IMR-90 (cell line): Measurements from ENCODE around the gene UGT1A3. TPM values are rescaled to one million over a fixed set of nuclear protein-coding genes. Genes with fewer than 3 reads are reported as not detected.

Source experiments
- ATAC-seq: fragments of 200-7000 bp; cut with Tn5 transposase; 2 replicates; pipeline ENCODE4 v1.9.1; 2020; ENCODE audit warnings: low read depth, mild to moderate bottlenecking, moderate library complexity
- BruUV-seq: library from RNA; stranded (reverse); fragments of 400-500 nt; replicated peaks from 2 replicates; lab custom pipeline; 2021; lab: Mats Ljungman, UMichigan
- CTCF ChIA-PET: fragments of 300-600 bp; formaldehyde crosslinking; extraction: SDS; loops from one replicate; lab custom pipeline; 2021; ENCODE audit warnings: antibody characterized with exemption; lab: Yijun Ruan, JAX
- POLR2A ChIA-PET: fragments of 300-600 bp; sonication (Branson Sonifier 250); formaldehyde crosslinking; loops from one replicate; lab custom pipeline; 2022; ENCODE audit warnings: antibody characterized with exemption; ENCODE audit not compliant: unreplicated experiment; lab: Charles Lee
- DNase-seq: peaks from one replicate; pipeline ENCODE4 v3.0.0; 2013
- H2AFZ ChIP-seq: replicated peaks from 2 replicates; pipeline ENCODE3; 2013; ENCODE audit warnings: low read length, mild to moderate bottlenecking; ENCODE audit not compliant: poor library complexity
- H2AK5ac ChIP-seq: 2 replicates; pipeline ENCODE4 v1.6.1; 2013; ENCODE audit warnings: low read depth, low read length, inconsistent platforms
- H2AK9ac ChIP-seq: replicated peaks from 2 replicates; pipeline ENCODE3; 2013; ENCODE audit warnings: mild to moderate bottlenecking, low read depth, low read length, moderate library complexity; ENCODE audit not compliant: poor library complexity
- H2BK120ac ChIP-seq: 2 replicates; pipeline ENCODE4 v1.6.1; 2013; ENCODE audit warnings: low read depth, low read length, inconsistent platforms
- H2BK15ac ChIP-seq: 3 replicates; pipeline ENCODE4 v1.6.1; 2013; ENCODE audit warnings: low read depth, low read length, inconsistent platforms
- H2BK20ac ChIP-seq: 2 replicates; pipeline ENCODE4 v1.6.1; 2013; ENCODE audit warnings: low read depth, mild to moderate bottlenecking, inconsistent platforms, low read length, moderate library complexity
- H2BK5ac ChIP-seq: 2 replicates; pipeline ENCODE4 v1.6.1; 2013; ENCODE audit warnings: mild to moderate bottlenecking, low read depth, low read length, inconsistent platforms; ENCODE audit not compliant: poor library complexity, severe bottlenecking
- H3K14ac ChIP-seq: replicated peaks from 2 replicates; pipeline ENCODE4 v1.6.1; 2013; ENCODE audit warnings: low read depth, low read length, inconsistent platforms
- H3K18ac ChIP-seq: 2 replicates; pipeline ENCODE4 v1.6.1; 2013; ENCODE audit warnings: low read depth, low read length, control low read depth
- H3K23ac ChIP-seq: 2 replicates; pipeline ENCODE4 v1.6.1; 2013; ENCODE audit warnings: low read depth, low read length, inconsistent platforms
- H3K27ac ChIP-seq: 2 replicates; pipeline ENCODE4 v1.5.1; 2013; ENCODE audit warnings: mild to moderate bottlenecking, control low read depth, low read length; ENCODE audit not compliant: insufficient read depth
- H3K27me3 ChIP-seq: 2 replicates; pipeline ENCODE4 v1.6.1; 2013; ENCODE audit warnings: low read length; ENCODE audit not compliant: control insufficient read depth, insufficient read depth
- H3K36me3 ChIP-seq: 2 replicates; pipeline ENCODE4 v1.6.1; 2013; ENCODE audit warnings: low read length, mixed read lengths; ENCODE audit not compliant: control insufficient read depth, insufficient read depth
- H3K4ac ChIP-seq: 2 replicates; pipeline ENCODE4 v1.6.1; 2013; ENCODE audit warnings: low read depth, low read length, inconsistent platforms
- H3K4me1 ChIP-seq: 2 replicates; pipeline ENCODE4 v1.6.1; 2013; ENCODE audit warnings: low read length, mixed read lengths; ENCODE audit not compliant: control insufficient read depth, insufficient read depth
- H3K4me2 ChIP-seq: 2 replicates; pipeline ENCODE4 v1.6.1; 2013; ENCODE audit warnings: low read depth, mild to moderate bottlenecking, control low read depth, low read length, moderate library complexity
- H3K4me3 ChIP-seq: 2 replicates; pipeline ENCODE4 v1.5.1; 2013; ENCODE audit warnings: low read depth, mild to moderate bottlenecking, control low read depth, low read length, moderate library complexity; ENCODE audit not compliant: insufficient read depth
- H3K56ac ChIP-seq: 2 replicates; pipeline ENCODE4 v1.6.1; 2013; ENCODE audit warnings: low read length, inconsistent platforms; ENCODE audit not compliant: insufficient read depth; ENCODE audit errors: extremely low read depth
- H3K79me1 ChIP-seq, 2 experiments: 2 replicates each; pipeline ENCODE4 v1.6.1; 2013; ENCODE audit warnings: low read length in 2 of 2, inconsistent platforms in 1 of 2, low read depth in 1 of 2
- H3K9ac ChIP-seq: 2 replicates; pipeline ENCODE4 v1.6.1; 2013; ENCODE audit warnings: low read depth, low read length, control low read depth
- H3K9me1 ChIP-seq: 2 replicates; pipeline ENCODE4 v1.6.1; 2013; ENCODE audit warnings: low read length, inconsistent platforms; ENCODE audit not compliant: insufficient read depth
- H3K9me3 ChIP-seq: 2 replicates; pipeline ENCODE4 v1.6.1; 2013; ENCODE audit warnings: low read length; ENCODE audit not compliant: control insufficient read depth, insufficient read depth
- H4K20me1 ChIP-seq: 2 replicates; pipeline ENCODE4 v1.6.1; 2013; ENCODE audit warnings: low read length, inconsistent platforms; ENCODE audit not compliant: insufficient read depth
- H4K5ac ChIP-seq: 2 replicates; pipeline ENCODE4 v1.6.1; 2013; ENCODE audit warnings: mild to moderate bottlenecking, low read depth, low read length, control low read depth
- H4K8ac ChIP-seq, 2 experiments: 2 replicates each; pipeline ENCODE4 v1.6.1; 2013; ENCODE audit warnings: low read depth in 2 of 2, low read length in 2 of 2, control low read depth in 1 of 2, inconsistent platforms in 1 of 2
- H4K91ac ChIP-seq: 2 replicates; pipeline ENCODE4 v1.6.1; 2013; ENCODE audit warnings: low read depth, low read length, inconsistent platforms; ENCODE audit not compliant: insufficient read depth
- BHLHE40 ChIP-seq: fragments of 150-350 bp; IDR thresholded peaks from 2 replicates; pipeline ENCODE4 v1.6.1; 2016; ENCODE audit warnings: mild to moderate bottlenecking, low read depth, low read length
- CEBPB ChIP-seq: IDR thresholded peaks from 2 replicates; pipeline ENCODE4 v1.6.1; 2012; ENCODE audit warnings: low read depth, low read length, improper control_type of control experiment
- CHD1 ChIP-seq: IDR thresholded peaks from 2 replicates; pipeline ENCODE4 v1.6.1; 2012; ENCODE audit warnings: low read depth, low read length, improper control_type of control experiment
- CTCF ChIP-seq: conservative IDR thresholded peaks from 2 replicates; pipeline ENCODE4 v1.5.1; 2012; ENCODE audit warnings: mild to moderate bottlenecking, low read depth, low read length, improper control_type of control experiment
- ELK1 ChIP-seq: fragments of 150-350 bp; IDR thresholded peaks from 2 replicates; pipeline ENCODE4 v1.6.1; 2016; ENCODE audit warnings: low read depth, mild to moderate bottlenecking, low read length, moderate library complexity, borderline replicate concordance
- FOS ChIP-seq: fragments of 150-350 bp; IDR thresholded peaks from 2 replicates; pipeline ENCODE4 v1.6.1; 2016; ENCODE audit warnings: low read depth, low read length
- MAZ ChIP-seq: IDR thresholded peaks from 2 replicates; pipeline ENCODE4 v1.6.1; 2012; ENCODE audit warnings: low read depth, mild to moderate bottlenecking, low read length, improper control_type of control experiment, moderate library complexity, borderline replicate concordance
- MXI1 ChIP-seq: IDR thresholded peaks from 2 replicates; pipeline ENCODE4 v1.6.1; 2012; ENCODE audit warnings: low read depth, mild to moderate bottlenecking, low read length, moderate library complexity, borderline replicate concordance
- POLR2A ChIP-seq: IDR thresholded peaks from 2 replicates; pipeline ENCODE4 v1.6.1; 2012; ENCODE audit warnings: mild to moderate bottlenecking, low read depth, low read length
- RAD21 ChIP-seq: IDR thresholded peaks from 2 replicates; pipeline ENCODE4 v1.6.1; 2012; ENCODE audit warnings: low read length, improper control_type of control experiment
- RCOR1 ChIP-seq: IDR thresholded peaks from 2 replicates; pipeline ENCODE4 v1.6.1; 2012; ENCODE audit warnings: mild to moderate bottlenecking, low read length, improper control_type of control experiment; ENCODE audit not compliant: insufficient replicate concordance
- SMC3 ChIP-seq: fragments of 150-350 bp; IDR thresholded peaks from 2 replicates; pipeline ENCODE4 v1.6.1; 2016; ENCODE audit warnings: low read depth, mild to moderate bottlenecking, antibody characterized with exemption, low read length, moderate library complexity
- USF2 ChIP-seq: fragments of 150-350 bp; IDR thresholded peaks from 2 replicates; pipeline ENCODE4 v1.6.1; 2017; ENCODE audit warnings: mild to moderate bottlenecking, antibody characterized with exemption, low read length, low read depth
- WGBS, 2 experiments: methylation state at CpG; one replicate each; pipeline versions ENCODE4 v1.1.5 to v1.1.7; 2013; ENCODE audit warnings: missing lambda C conversion rate in 2 of 2; ENCODE audit not compliant: insufficient read length in 1 of 2; ENCODE audit errors: extremely low coverage in 2 of 2; 5-methylcytosine and 5-hydroxymethylcytosine counted together
- dilution Hi-C: fragments of 300-500 bp; cut with HindIII; formaldehyde crosslinking; loops from one replicate; pipeline ENCODE4 v1.14.3; 2018; ENCODE audit warnings: low sequenced_read_pairs; ENCODE audit not compliant: unreplicated experiment
- in situ Hi-C: fragments of 300-500 bp; cut with MboI; formaldehyde crosslinking; loops from 3 replicates; pipeline ENCODE4 v1.14.3; 2019; ENCODE audit warnings: low sequenced_read_pairs, inconsistent platforms, mixed read lengths
- intact Hi-C: fragments of 100-400 bp; cut with micrococcal nuclease; formaldehyde crosslinking; loops from 2 replicates; pipeline ENCODE4 v1.10.0; 2022
- polyA plus RNA-seq, 3 experiments: library from polyadenylated mRNA; depleted of rRNA; stranded (reverse); fragments of >200 nt; gene quantifications; 2 replicates each; pipeline ENCODE4 v1.2.3, GENCODE V29; 2012; ENCODE audit warnings: low replicate concordance in 1 of 3
- total RNA-seq: library from RNA; depleted of rRNA; stranded (reverse); fragments of >200 nt; gene quantifications from 2 replicates; pipeline ENCODE4 v1.2.3, GENCODE V29; 2012

Gene UGT1A3
- total and polyA plus RNA-seq, 2 of the 4 experiments (the other 2 are of a cell fraction), result not detected

DNA sequence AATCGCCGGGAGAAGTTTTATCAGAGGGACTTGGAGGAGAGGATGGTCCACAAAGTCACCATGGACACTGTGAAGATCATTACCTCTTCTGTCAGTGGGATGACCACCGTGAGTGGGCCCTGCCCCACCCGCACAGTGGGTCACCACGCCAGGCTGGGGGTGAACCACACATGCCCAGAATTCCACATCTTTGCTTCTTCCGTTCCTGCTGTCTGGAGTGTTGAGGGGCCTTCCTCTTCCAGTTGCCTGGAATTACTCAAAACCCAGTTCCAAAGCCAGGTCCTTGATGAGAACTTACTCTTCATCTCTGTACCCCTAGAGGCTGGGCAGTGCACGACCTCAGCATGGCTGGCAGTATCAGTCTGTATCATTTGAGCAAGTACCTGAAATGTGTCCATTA lies 71.4 kb downstream of the UGT1A3 start:
- Histone ChIP-seq H2AK5ac (no peak overlapping the region), H3K4ac (no peak overlapping the region), H3K14ac (no peak overlapping the region), H2BK5ac (no peak overlapping the region), H3K56ac (no peak overlapping the region), H3K27ac (no peak overlapping the region), H2BK15ac (no peak overlapping the region), H3K9ac (no peak overlapping the region), H2BK20ac (no peak overlapping the region), H2AK9ac (no peak overlapping the region), H3K9me3 (no peaks in the 10 kb centered on the region; the same call in 1 of the 2 replicates), H3K23ac (no peak overlapping the region), H3K36me3 (no peaks in the 10 kb centered on the region), H4K20me1 (no peaks in the 10 kb centered on the region), H2BK120ac (no peak overlapping the region), H3K4me3 (no peak overlapping the region), H3K9me1 (no peaks in the 10 kb centered on the region), H3K27me3 (peaks cover 19% of the 10 kb centered on the region), H4K5ac (no peak overlapping the region), H3K4me1 (no peaks in the 10 kb centered on the region), H4K8ac (no peak overlapping the region), H2AFZ (no peak overlapping the region), H3K79me1 (no peaks in the 10 kb centered on the region), H4K91ac (no peak overlapping the region), H3K18ac (no peak overlapping the region), H3K4me2 (no peak overlapping the region)
- no CpG with 5 or more reads among the region's 7 CpGs for WGBS, 2 experiments
- POLR2A ChIA-PET, result no interaction called here
- no peak for TF ChIP-seq MAZ
- TF ChIP-seq POLR2A, result no peak
- TF ChIP-seq ELK1, result no peak
- TF ChIP-seq MXI1, result no peak
- TF ChIP-seq CTCF, result no peak
- no peak for TF ChIP-seq FOS
- no peak for TF ChIP-seq SMC3
- TF ChIP-seq CHD1, result no peak
- no peak for TF ChIP-seq BHLHE40
- TF ChIP-seq RAD21, result no peak
- no peak for TF ChIP-seq RCOR1
- no peak for TF ChIP-seq USF2
- TF ChIP-seq CEBPB, result no peak
- DNase-seq (no peak), ATAC-seq (no peak)
- CTCF ChIA-PET, result no interaction called here
- intact Hi-C loops (no loop called here), in situ Hi-C loops (no loop called here), dilution Hi-C loops (no loop called here)
- no TSS peak for BruUV-seq
